ENCODE measurements around the gene IKZF5.

IKZF5 gene

DNA sequence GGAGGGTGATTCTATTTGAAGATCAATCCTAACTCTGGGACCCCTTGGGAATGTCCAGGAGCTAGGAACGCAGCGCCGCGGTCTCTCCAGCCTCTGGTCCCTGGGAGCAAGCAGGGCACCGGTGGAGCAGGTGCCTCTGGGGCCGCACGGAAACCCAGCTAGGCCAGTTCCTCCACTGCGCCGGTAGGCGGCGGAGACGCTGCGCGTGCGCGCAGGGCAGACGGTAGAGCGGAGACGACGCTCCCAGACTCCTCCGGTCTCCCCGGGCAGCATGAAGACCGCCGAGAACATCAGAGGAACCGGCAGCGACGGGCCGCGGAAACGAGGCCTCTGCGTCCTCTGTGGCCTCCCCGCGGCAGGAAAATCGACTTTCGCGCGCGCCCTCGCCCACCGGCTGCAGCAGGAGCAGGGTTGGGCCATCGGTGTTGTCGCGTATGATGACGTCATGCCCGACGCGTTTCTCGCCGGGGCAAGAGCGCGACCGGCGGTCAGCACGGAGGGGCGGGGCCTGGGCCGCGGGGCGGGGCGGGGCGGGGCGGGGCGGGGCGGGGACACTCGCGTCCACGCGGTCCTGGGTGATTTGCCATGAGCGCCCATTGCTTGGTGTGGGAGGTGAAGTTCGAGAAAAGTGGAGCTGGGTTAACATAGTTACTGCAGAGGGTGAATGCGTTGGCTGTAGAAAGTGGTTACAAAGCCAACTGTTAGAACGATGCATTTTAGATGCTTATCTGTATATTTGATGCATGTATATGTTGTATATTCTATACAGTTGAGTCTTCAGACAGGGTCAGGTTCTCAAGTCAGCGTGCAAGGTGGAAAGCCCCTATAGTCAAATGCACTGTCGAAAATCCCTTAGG, 28.2 kb downstream of the IKZF5 start, which contains the start of gene PSTK (continued):
- TF ChIP-seq ZNF514 (tag by site-specific recombination; IDR thresholded peaks at IDR 0.05) (no peak), ZBTB7A (tag by site-specific recombination; IDR thresholded peaks at IDR 0.05; ENCODE audit: low read depth) (peak; percentile 76; the same call in 1 of the 2 replicates), ZFP3 (tag by site-specific recombination; IDR thresholded peaks at IDR 0.05; ENCODE audit: low read depth) (no peak), MEIS1 (CRISPR knock-in tag; IDR thresholded peaks at IDR 0.05; ENCODE audit: borderline replicate concordance) (no peak), KLF1 (tag by site-specific recombination; IDR thresholded peaks at IDR 0.05) (peak; percentile 63), SP3 (tag by site-specific recombination; IDR thresholded peaks at IDR 0.05) (peak; percentile 87), RBAK (tag by site-specific recombination; IDR thresholded peaks at IDR 0.05) (no peak), ZNF830 (tag by site-specific recombination; IDR thresholded peaks at IDR 0.05; ENCODE audit: low read depth) (no peak), ZNF561 (tag by site-specific recombination; IDR thresholded peaks at IDR 0.05; ENCODE audit: borderline replicate concordance) (no peak), ZFP37 (tag by site-specific recombination; IDR thresholded peaks at IDR 0.05) (peak; percentile 97), ZNF664 (tag by site-specific recombination; IDR thresholded peaks at IDR 0.05) (no peak), KLF10 (tag by site-specific recombination; IDR thresholded peaks at IDR 0.05) (peak; percentile 46; the same call in 1 of the 2 replicates), ZNF624 (tag by site-specific recombination; IDR thresholded peaks at IDR 0.05) (no peak), PRDM1 (tag by site-specific recombination; IDR thresholded peaks at IDR 0.05) (no peak), ZNF501 (tag by site-specific recombination; IDR thresholded peaks at IDR 0.05) (peak; percentile 98), ZFP69B (tag by site-specific recombination; IDR thresholded peaks at IDR 0.05) (peak; percentile 72), ZNF610 (tag by site-specific recombination; IDR thresholded peaks at IDR 0.05; ENCODE audit: borderline replicate concordance) (peak; percentile 78), MYNN (tag by site-specific recombination; IDR thresholded peaks at IDR 0.05; ENCODE audit: borderline replicate concordance) (no peak), FEZF1 (tag by site-specific recombination; IDR thresholded peaks at IDR 0.05) (no peak), ZNF214 (tag by site-specific recombination; IDR thresholded peaks at IDR 0.05; ENCODE audit: borderline replicate concordance) (no peak), ZNF2 (tag by site-specific recombination; IDR thresholded peaks at IDR 0.05) (peak; percentile 84)
- TF ChIP-seq, protein P1, sequence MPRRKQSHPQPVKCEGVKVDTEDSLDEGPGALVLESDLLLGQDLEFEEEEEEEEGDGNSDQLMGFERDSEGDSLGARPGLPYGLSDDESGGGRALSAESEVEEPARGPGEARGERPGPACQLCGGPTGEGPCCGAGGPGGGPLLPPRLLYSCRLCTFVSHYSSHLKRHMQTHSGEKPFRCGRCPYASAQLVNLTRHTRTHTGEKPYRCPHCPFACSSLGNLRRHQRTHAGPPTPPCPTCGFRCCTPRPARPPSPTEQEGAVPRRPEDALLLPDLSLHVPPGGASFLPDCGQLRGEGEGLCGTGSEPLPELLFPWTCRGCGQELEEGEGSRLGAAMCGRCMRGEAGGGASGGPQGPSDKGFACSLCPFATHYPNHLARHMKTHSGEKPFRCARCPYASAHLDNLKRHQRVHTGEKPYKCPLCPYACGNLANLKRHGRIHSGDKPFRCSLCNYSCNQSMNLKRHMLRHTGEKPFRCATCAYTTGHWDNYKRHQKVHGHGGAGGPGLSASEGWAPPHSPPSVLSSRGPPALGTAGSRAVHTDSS (tag by site-specific recombination; IDR thresholded peaks at IDR 0.05), result no peak
- TF ChIP-seq, protein P2, sequence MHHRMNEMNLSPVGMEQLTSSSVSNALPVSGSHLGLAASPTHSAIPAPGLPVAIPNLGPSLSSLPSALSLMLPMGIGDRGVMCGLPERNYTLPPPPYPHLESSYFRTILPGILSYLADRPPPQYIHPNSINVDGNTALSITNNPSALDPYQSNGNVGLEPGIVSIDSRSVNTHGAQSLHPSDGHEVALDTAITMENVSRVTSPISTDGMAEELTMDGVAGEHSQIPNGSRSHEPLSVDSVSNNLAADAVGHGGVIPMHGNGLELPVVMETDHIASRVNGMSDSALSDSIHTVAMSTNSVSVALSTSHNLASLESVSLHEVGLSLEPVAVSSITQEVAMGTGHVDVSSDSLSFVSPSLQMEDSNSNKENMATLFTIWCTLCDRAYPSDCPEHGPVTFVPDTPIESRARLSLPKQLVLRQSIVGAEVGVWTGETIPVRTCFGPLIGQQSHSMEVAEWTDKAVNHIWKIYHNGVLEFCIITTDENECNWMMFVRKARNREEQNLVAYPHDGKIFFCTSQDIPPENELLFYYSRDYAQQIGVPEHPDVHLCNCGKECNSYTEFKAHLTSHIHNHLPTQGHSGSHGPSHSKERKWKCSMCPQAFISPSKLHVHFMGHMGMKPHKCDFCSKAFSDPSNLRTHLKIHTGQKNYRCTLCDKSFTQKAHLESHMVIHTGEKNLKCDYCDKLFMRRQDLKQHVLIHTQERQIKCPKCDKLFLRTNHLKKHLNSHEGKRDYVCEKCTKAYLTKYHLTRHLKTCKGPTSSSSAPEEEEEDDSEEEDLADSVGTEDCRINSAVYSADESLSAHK (tag by site-specific recombination; IDR thresholded peaks at IDR 0.05), result peak; percentile 97
- TF ChIP-seq, protein P3, sequence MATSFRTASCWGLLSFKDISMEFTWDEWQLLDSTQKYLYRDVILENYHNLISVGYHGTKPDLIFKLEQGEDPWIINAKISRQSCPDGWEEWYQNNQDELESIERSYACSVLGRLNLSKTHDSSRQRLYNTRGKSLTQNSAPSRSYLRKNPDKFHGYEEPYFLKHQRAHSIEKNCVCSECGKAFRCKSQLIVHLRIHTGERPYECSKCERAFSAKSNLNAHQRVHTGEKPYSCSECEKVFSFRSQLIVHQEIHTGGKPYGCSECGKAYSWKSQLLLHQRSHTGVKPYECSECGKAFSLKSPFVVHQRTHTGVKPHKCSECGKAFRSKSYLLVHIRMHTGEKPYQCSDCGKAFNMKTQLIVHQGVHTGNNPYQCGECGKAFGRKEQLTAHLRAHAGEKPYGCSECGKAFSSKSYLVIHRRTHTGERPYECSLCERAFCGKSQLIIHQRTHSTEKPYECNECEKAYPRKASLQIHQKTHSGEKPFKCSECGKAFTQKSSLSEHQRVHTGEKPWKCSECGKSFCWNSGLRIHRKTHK (tag by site-specific recombination; IDR thresholded peaks at IDR 0.05), result no peak
- TF ChIP-seq, protein P4, sequence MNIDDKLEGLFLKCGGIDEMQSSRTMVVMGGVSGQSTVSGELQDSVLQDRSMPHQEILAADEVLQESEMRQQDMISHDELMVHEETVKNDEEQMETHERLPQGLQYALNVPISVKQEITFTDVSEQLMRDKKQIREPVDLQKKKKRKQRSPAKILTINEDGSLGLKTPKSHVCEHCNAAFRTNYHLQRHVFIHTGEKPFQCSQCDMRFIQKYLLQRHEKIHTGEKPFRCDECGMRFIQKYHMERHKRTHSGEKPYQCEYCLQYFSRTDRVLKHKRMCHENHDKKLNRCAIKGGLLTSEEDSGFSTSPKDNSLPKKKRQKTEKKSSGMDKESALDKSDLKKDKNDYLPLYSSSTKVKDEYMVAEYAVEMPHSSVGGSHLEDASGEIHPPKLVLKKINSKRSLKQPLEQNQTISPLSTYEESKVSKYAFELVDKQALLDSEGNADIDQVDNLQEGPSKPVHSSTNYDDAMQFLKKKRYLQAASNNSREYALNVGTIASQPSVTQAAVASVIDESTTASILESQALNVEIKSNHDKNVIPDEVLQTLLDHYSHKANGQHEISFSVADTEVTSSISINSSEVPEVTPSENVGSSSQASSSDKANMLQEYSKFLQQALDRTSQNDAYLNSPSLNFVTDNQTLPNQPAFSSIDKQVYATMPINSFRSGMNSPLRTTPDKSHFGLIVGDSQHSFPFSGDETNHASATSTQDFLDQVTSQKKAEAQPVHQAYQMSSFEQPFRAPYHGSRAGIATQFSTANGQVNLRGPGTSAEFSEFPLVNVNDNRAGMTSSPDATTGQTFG (tag by site-specific recombination; IDR thresholded peaks at IDR 0.05; ENCODE audit: borderline replicate concordance), result no peak
- TF ChIP-seq, protein P5, sequence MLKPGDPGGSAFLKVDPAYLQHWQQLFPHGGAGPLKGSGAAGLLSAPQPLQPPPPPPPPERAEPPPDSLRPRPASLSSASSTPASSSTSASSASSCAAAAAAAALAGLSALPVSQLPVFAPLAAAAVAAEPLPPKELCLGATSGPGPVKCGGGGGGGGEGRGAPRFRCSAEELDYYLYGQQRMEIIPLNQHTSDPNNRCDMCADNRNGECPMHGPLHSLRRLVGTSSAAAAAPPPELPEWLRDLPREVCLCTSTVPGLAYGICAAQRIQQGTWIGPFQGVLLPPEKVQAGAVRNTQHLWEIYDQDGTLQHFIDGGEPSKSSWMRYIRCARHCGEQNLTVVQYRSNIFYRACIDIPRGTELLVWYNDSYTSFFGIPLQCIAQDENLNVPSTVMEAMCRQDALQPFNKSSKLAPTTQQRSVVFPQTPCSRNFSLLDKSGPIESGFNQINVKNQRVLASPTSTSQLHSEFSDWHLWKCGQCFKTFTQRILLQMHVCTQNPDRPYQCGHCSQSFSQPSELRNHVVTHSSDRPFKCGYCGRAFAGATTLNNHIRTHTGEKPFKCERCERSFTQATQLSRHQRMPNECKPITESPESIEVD (tag by site-specific recombination; IDR thresholded peaks at IDR 0.05), result no peak; the same call in 1 of the 2 replicates
- TF ChIP-seq, protein P6, sequence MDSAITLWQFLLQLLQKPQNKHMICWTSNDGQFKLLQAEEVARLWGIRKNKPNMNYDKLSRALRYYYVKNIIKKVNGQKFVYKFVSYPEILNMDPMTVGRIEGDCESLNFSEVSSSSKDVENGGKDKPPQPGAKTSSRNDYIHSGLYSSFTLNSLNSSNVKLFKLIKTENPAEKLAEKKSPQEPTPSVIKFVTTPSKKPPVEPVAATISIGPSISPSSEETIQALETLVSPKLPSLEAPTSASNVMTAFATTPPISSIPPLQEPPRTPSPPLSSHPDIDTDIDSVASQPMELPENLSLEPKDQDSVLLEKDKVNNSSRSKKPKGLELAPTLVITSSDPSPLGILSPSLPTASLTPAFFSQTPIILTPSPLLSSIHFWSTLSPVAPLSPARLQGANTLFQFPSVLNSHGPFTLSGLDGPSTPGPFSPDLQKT (IDR thresholded peaks at IDR 0.05; ENCODE audit: borderline replicate concordance, low read depth, low read length), result no peak

Measured in HEK293 (cell line).